CD4-positive, alpha-beta T cell (primary cell): ENCODE results near the gene SF3A2. TPM values are rescaled to one million over a fixed set of nuclear protein-coding genes. Genes with fewer than 3 reads are reported as not detected.

ENCODE experiments used
- ATAC-seq: fragments of 200-7000 bp; cut with Tn5 transposase; one replicate; pipeline ENCODE4 v1.10.0; 2022; ENCODE audit warnings: mild to moderate bottlenecking; ENCODE audit not compliant: poor library complexity
- CTCF ChIA-PET: fragments of 350-600 bp; sonication (Branson Sonifier 250); formaldehyde crosslinking; loops from one replicate; lab custom pipeline; 2021; ENCODE audit warnings: antibody characterized with exemption, inconsistent platforms; lab: Charles Lee
- POLR2A ChIA-PET: fragments of 350-600 bp; sonication (Branson Sonifier 250); formaldehyde crosslinking; loops from one replicate; lab custom pipeline; 2021; ENCODE audit warnings: antibody characterized with exemption, inconsistent platforms; lab: Charles Lee
- DNase-seq, 14 experiments: peaks; one replicate each; pipeline ENCODE4 v3.0.0-alpha.2; 2013 to 2020; ENCODE audit warnings: mixed read lengths in 2 of 14
- H3K27ac ChIP-seq, 2 donors: one replicate each; pipeline versions ENCODE4 v1.5.1 to v1.7.0; 2013; ENCODE audit warnings: low read length in 2 of 2, low read depth in 1 of 2, mild to moderate bottlenecking in 1 of 2
- H3K27me3 ChIP-seq, 2 experiments: 1 replicate in 1 of 2; 2 replicates in 1 of 2; pipeline versions ENCODE4 v1.6.1 to v1.7.0; 2013; ENCODE audit warnings: low read length in 2 of 2, control low read depth in 1 of 2, mild to moderate bottlenecking in 1 of 2, moderate library complexity in 1 of 2; ENCODE audit not compliant: insufficient read depth in 2 of 2, control insufficient read depth in 1 of 2
- H3K36me3 ChIP-seq: one replicate; pipeline ENCODE4 v1.6.1; 2013; ENCODE audit warnings: low read length, control low read depth; ENCODE audit not compliant: insufficient read depth
- H3K4me1 ChIP-seq: one replicate; pipeline ENCODE4 v1.6.1; 2013; ENCODE audit warnings: low read length, control low read depth; ENCODE audit not compliant: insufficient read depth
- H3K4me3 ChIP-seq: one replicate; pipeline ENCODE4 v1.5.1; 2013; ENCODE audit warnings: mild to moderate bottlenecking, low read length, moderate library complexity
- H3K9me3 ChIP-seq, 2 experiments: 1 replicate in 1 of 2; 2 replicates in 1 of 2; pipeline versions ENCODE4 v1.6.1 to v1.7.0; 2013; ENCODE audit warnings: low read length in 2 of 2, mild to moderate bottlenecking in 2 of 2, control low read depth in 1 of 2, moderate library complexity in 1 of 2; ENCODE audit not compliant: control insufficient read depth in 1 of 2, insufficient read depth in 1 of 2
- H3K27ac Mint-ChIP-seq: one replicate; pipeline ENCODE4 v1.8.0; 2020; ENCODE audit warnings: mixed read lengths
- H3K27me3 Mint-ChIP-seq: one replicate; pipeline ENCODE4 v1.8.0; 2021; ENCODE audit warnings: mixed read lengths
- H3K36me3 Mint-ChIP-seq: one replicate; pipeline ENCODE4 v1.8.0; 2021; ENCODE audit warnings: low read depth, mixed read lengths
- H3K4me1 Mint-ChIP-seq: one replicate; pipeline ENCODE4 v1.8.0; 2021; ENCODE audit warnings: low read depth, mixed read lengths
- H3K4me3 Mint-ChIP-seq: one replicate; pipeline ENCODE4 v1.8.0; 2020; ENCODE audit warnings: mild to moderate bottlenecking, mixed read lengths
- H3K9me3 Mint-ChIP-seq: one replicate; pipeline ENCODE4 v1.8.0; 2020; ENCODE audit warnings: mixed read lengths
- CTCF ChIP-seq: fragments of 200-600 bp; IDR thresholded peaks from one replicate; pipeline ENCODE4 v1.8.0; 2022; ENCODE audit warnings: antibody characterized with exemption, mild to moderate bottlenecking
- intact Hi-C, 2 experiments: fragments of 100-400 bp; cut with DNase I in 1 of 2; cut with micrococcal nuclease in 1 of 2; formaldehyde crosslinking; loops; one replicate each; pipeline versions ENCODE4 v1.15.1 to v1.9.0; 2023 to 2025; cut with DNase I, micrococcal nuclease
- total RNA-seq, 174 experiments: library from RNA in 2 of 174; stranded (reverse) in 2 of 174; gene quantifications; one replicate each; pipeline ENCODE4 v1.2.3 and lab custom pipeline; 2021 to 2026

The SF3A2 gene
- total RNA-seq, 2 experiments from 2014 or later, result 186 to 194 TPM

- ATAC-seq (no peak), DNase-seq (no peak)
- Histone ChIP-seq H3K4me3 (no peak overlapping the region), H3K27ac (no peak overlapping the region), H3K4me1 (peaks cover 77% of the 10 kb centered on the region), H3K27me3 (peaks cover 16 to 22% of the 10 kb centered on the region in 2 experiments), H3K36me3 (no peaks in the 10 kb centered on the region), H3K9me3 (peaks cover 0 to 9% of the 10 kb centered on the region in 2 experiments)
- Mint-ChIP-seq H3K9me3 (no peaks in the 10 kb centered on the region), H3K27me3 (no peaks in the 10 kb centered on the region), H3K4me1 (peaks cover 31% of the 10 kb centered on the region), H3K27ac (no peak overlapping the region), H3K36me3 (no peaks in the 10 kb centered on the region), H3K4me3 (no peak overlapping the region)
- POLR2A ChIA-PET, result interaction anchor here (1.4 to 11.6 kb wide), 2 partner anchors 15 to 16 kb away, joined by 3 to 195 read pairs; no protein-coding TSS in a partner anchor
- no peak for TF ChIP-seq CTCF
- CTCF ChIA-PET, result interaction anchor here (0.8 kb wide), 1 partner anchor 18 kb away, joined by 3 read pairs; no protein-coding TSS in a partner anchor
- intact Hi-C loops, result no loop called here
Observed at GRCh38 chr19:2255112-2255845, 18.7 kb downstream of the SF3A2 start.

- intact Hi-C loops, result no loop called here
- Histone ChIP-seq H3K27me3 (peaks cover 14 to 15% of the 10 kb centered on the region in 2 experiments), H3K9me3 (peaks cover 0 to 6% of the 10 kb centered on the region in 2 experiments), H3K27ac (no peak within 1 kb of the TSS), H3K36me3 (no peaks in the 10 kb centered on the region), H3K4me1 (peaks cover 77% of the 10 kb centered on the region), H3K4me3 (no peak within 1 kb of the TSS)
- peak within 1 kb of the TSS; percentile 98 for H3K27ac Mint-ChIP-seq
- no peaks in the 10 kb centered on the region for H3K36me3 Mint-ChIP-seq
- H3K4me1 Mint-ChIP-seq, result peaks cover 33% of the 10 kb centered on the region
- no peaks in the 10 kb centered on the region for H3K27me3 Mint-ChIP-seq
- H3K4me3 Mint-ChIP-seq, result peak within 1 kb of the TSS; percentile 11
- ATAC-seq (no peak), DNase-seq (peak in 1 of 14 experiments; percentile 60)
- ChIA-PET CTCF (no interaction called here), POLR2A (interaction anchor here (1.4 to 11.6 kb wide), 2 partner anchors 15 to 16 kb away, joined by 3 to 195 read pairs; no protein-coding TSS in a partner anchor)
- no peaks in the 10 kb centered on the region for H3K9me3 Mint-ChIP-seq
- TF ChIP-seq CTCF, result no peak
Observed at GRCh38 chr19:2255982-2256685, 19.5 kb downstream of the SF3A2 start, which contains the start of gene JSRP1. TSS of gene JSRP1 (minus strand) at chr19:2256417. CDS start at chr19:2255314, 1,103 bp downstream.

- Mint-ChIP-seq H3K36me3 (no peaks in the 10 kb centered on the region), H3K4me3 (peak overlapping the region; percentile 83), H3K4me1 (peaks cover 29% of the 10 kb centered on the region), H3K9me3 (no peaks in the 10 kb centered on the region), H3K27ac (peak overlapping the region; percentile 98), H3K27me3 (no peaks in the 10 kb centered on the region)
- intact Hi-C loops, result no loop called here
- no peak overlapping the region for H3K27ac ChIP-seq
- ChIA-PET POLR2A (interaction anchor here (0.7 to 11.6 kb wide), 6 partner anchors 10 to 108 kb away, joined by 3 to 195 read pairs (median 7); partner anchors contain the start of genes AMH, AP3D1 and PLEKHJ1), CTCF (interaction anchor here (0.6 to 1.6 kb wide), 4 partner anchors 8 to 24 kb away, joined by 3 to 6 read pairs (median 4); partner anchors contain the start of gene PLEKHJ1)
- no peaks in the 10 kb centered on the region for H3K9me3 ChIP-seq
- no peak overlapping the region for H3K4me3 ChIP-seq
- no peak for TF ChIP-seq CTCF
- peaks cover 59% of the 10 kb centered on the region for H3K4me1 ChIP-seq
- H3K27me3 ChIP-seq, result no peaks in the 10 kb centered on the region
- no peaks in the 10 kb centered on the region for H3K36me3 ChIP-seq
- ATAC-seq (no peak), DNase-seq (no peak)
Observed at GRCh38 chr19:2259336-2259735, 22.7 kb downstream of the SF3A2 start.
